HG02623 (cell line): ENCODE results near the gene NPPB.
A peak's percentile ranks its signal among the peaks of the same experiment; 100 is the strongest.
"Not testable (repeated sequence)": the region's sequence is repeated elsewhere in the genome, so short reads cannot be mapped to it uniquely, and the experiment has no call there.

Experiments
- ATAC-seq: cut with Tn5 transposase; IDR thresholded peaks from one replicate; pipeline ENCODE4 v1.9.1; 2021; ENCODE audit warnings: moderate library complexity; ENCODE audit not compliant: unreplicated experiment

NPPB gene

GRCh38 chr1:11858613-11858967 lies at the start of gene NPPB:
TSS of gene NPPB (minus strand) at chr1:11858945. CDS start at chr1:11858833, 112 bp downstream.
- ATAC-seq: no peak

GRCh38 chr1:11908095-11908675 lies 49.4 kb upstream of the NPPB start:
- peak; percentile 32 for ATAC-seq

DNA sequence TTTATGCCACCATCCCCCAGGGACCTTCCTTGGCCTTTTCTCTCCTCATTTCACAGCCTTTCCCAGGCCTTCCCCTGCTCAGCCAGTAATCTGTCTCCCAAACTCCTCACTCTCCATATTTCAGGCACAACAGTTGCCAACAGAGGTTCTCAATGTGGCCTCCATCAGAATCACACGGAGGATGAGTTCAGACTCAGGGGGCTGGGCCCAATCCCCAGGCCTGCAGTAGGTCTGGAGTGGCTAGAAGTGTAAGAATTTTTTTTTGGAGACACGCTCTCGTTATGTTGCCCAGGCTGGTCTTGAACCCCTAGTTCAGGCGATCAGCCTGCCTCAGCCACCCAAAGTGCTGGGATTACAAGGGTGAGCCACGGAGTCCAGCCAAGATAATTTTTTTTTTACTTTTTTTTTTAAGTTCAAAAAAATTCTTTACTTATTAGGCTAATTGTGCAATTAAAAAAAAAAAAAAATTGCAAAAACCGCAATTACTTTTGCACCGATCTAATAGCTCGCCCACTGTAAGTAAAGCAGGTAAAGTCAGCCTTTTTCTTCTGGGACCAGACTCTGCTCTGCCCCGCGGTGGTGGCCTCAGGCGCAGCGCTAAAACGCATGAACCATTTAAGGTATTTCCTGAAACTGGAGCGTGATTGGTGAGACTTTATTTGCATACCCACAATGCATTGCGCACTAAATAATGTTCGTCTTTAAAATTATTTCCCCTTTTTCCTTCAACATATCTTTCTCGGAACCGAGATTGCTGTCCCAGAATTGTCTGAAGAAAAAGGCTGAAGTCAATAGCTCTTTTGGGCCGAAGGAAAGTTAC lies 48.7 kb upstream of the NPPB start:
- peak; percentile 43 for ATAC-seq

DNA sequence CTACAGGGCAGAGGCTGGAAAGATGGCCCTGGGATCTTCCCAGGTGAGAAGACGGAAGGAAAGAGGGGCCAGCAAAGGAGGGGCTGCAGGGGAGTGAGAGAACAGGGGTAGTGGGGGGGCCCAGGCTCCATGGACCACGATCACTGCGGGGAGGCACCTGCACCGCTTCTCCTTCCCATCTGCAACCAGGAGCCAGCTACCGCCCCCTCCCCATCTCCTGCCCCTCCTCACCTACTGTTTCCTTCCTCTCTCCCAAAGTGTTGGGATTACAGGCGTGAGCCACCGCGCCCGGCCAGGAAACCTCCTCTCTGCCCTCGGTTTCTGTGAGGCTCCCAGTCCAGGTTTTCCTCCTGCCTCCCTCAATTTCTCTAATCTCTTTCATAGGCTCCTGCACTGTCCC lies 48.1 kb upstream of the NPPB start:
- ATAC-seq: no peak

- ATAC-seq: no peak
Observed at GRCh38 chr1:11904978-11905377, 46.2 kb upstream of the NPPB start.

DNA sequence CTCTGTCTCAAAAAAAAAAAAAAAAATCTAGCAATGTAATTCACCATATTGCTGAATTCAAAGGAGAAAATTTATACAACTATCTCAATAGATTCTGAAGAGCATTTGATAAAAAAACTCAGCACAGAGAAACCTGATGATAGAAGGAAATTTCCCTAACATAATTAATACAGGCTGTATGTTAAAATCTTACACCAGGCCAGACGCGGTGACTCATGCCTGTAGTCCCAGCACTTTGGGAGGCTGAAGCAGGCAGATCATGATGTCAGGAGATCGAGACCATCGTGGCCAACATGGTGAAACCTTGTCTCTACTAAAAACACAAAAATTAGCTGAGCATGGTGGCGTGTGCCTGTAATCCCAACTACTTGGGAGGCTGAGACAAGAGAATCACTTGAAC lies 45.4 kb upstream of the NPPB start:
- not testable (repeated sequence) for ATAC-seq

- no peak for ATAC-seq
Observed at GRCh38 chr1:11903210-11903609, 44.5 kb upstream of the NPPB start.

DNA sequence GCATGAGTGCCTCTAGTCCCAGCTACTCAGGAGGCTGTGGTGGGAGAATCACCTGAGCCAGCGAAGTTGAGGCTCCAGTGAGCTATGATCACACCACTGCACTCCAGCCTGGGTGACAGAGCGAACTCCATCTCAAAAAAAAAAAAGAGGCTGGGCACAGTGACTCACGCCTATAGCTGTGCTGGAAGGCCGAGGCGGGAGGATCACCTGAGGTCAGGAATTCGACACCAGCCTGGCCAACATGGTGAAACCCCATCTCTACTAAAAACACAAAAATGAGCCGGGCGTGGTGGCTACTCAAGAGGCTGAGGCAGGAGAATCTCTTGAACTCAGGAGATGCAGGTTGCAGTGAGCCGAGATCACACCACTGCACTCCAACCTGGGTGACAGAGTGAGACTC lies 42.7 kb upstream of the NPPB start:
- ATAC-seq: not testable (repeated sequence)

- no peak for ATAC-seq
Observed at GRCh38 chr1:11898831-11899467, 40.2 kb upstream of the NPPB start.

- no peak for ATAC-seq
Observed at GRCh38 chr1:11898086-11898785, 39.5 kb upstream of the NPPB start.

DNA sequence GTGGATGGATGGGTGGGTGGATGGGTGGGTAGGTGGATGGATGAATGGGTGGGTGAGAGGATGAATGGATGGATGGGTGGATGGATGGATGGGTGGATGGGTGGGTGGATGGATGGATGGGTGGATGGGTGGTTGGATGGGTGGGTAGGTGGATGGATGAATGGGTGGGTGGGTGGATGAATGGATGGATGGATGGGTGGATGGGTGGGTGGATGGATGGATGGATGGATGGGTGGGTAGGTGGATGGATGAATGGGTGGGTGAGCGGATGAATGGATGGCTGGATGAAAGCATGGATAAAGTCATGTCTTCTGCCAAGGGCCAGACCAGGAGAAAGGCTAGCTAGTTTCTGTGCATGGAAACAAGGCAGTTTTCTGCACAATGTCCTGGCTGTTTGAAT lies 35.8 kb upstream of the NPPB start:
- not testable (repeated sequence) for ATAC-seq

- peak; percentile 47 for ATAC-seq
Observed at GRCh38 chr1:11893907-11894251, 35.1 kb upstream of the NPPB start.

- ATAC-seq: no peak
Observed at GRCh38 chr1:11891433-11892186, 32.9 kb upstream of the NPPB start.

DNA sequence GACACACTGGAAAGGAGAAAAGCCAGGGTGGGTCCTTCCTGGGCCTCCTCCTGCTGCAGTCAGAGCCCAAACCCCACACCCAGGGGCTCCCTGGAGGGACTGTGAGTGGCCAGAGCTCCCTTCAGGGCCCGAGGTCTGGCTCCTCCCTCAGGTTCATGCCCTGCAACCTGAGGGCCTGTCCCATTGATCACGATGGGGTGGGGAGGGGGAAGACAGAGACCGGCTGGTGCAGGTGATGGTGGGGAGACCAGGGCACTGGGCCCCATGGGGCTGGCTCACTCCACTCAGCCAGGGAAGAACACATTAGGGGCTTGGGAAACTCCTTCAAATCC lies 30.1 kb upstream of the NPPB start:
- no peak for ATAC-seq

DNA sequence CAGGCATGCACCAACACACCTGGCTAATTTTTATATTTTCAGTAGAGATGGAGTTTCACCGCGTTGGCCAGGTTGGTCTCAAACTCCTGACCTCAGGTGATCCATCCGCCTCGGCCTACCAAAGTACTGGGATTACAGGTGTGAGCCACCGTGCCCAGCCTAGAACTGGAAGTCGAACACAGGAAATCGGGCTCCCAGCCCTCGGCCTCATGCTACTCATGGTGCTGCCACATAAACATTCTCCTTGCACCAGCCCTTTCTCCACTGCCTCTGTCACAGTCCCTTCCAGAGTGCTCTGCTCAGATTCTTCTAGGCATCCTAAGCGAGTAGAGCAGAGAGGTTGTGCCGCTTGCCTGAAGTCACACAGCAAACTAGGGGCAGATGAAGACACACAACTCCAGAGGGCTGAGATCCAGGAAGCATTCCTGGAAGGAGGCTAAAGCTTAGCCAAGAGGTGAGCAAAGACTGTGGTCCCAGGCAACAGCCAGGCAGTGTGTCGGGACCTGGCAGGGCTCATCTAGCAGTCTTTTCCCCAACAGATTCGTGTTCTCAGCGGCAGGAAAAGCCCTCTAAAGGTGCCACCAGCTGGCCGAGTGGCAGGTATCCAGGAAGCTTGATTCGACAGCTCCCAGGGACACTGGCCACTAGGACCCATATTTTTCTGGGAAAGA lies 29.6 kb upstream of the NPPB start:
- ATAC-seq: no peak

- no peak for ATAC-seq
Observed at GRCh38 chr1:11887666-11888007, 28.9 kb upstream of the NPPB start.

GRCh38 chr1:11886986-11887665 lies 28.4 kb upstream of the NPPB start:
- no peak for ATAC-seq

- no peak for ATAC-seq
Observed at GRCh38 chr1:11885916-11886315, 27.2 kb upstream of the NPPB start.

- no peak for ATAC-seq
Observed at GRCh38 chr1:11882814-11883538, 24.2 kb upstream of the NPPB start.
